GM10266 (cell line): ENCODE measurements around the gene SMIM44.

Experiments
- DNase-seq: peaks from one replicate; pipeline ENCODE4 v3.0.0; 2012; ENCODE audit errors: extremely low spot score
- TF ChIP-seq, protein P1 (sequence below): IDR thresholded peaks from 2 replicates; pipeline ENCODE4 v1.5.1; 2012; ENCODE audit warnings: mild to moderate bottlenecking, low read depth; ENCODE audit not compliant: control insufficient read depth, insufficient read depth; ENCODE audit errors: missing control alignments

The SMIM44 gene

GRCh38 chr19:3467437-3468198 is 15.6 kb downstream of the SMIM44 start:
- TF ChIP-seq, protein P1, sequence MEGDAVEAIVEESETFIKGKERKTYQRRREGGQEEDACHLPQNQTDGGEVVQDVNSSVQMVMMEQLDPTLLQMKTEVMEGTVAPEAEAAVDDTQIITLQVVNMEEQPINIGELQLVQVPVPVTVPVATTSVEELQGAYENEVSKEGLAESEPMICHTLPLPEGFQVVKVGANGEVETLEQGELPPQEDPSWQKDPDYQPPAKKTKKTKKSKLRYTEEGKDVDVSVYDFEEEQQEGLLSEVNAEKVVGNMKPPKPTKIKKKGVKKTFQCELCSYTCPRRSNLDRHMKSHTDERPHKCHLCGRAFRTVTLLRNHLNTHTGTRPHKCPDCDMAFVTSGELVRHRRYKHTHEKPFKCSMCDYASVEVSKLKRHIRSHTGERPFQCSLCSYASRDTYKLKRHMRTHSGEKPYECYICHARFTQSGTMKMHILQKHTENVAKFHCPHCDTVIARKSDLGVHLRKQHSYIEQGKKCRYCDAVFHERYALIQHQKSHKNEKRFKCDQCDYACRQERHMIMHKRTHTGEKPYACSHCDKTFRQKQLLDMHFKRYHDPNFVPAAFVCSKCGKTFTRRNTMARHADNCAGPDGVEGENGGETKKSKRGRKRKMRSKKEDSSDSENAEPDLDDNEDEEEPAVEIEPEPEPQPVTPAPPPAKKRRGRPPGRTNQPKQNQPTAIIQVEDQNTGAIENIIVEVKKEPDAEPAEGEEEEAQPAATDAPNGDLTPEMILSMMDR = no peak
- no peak for DNase-seq

DNA sequence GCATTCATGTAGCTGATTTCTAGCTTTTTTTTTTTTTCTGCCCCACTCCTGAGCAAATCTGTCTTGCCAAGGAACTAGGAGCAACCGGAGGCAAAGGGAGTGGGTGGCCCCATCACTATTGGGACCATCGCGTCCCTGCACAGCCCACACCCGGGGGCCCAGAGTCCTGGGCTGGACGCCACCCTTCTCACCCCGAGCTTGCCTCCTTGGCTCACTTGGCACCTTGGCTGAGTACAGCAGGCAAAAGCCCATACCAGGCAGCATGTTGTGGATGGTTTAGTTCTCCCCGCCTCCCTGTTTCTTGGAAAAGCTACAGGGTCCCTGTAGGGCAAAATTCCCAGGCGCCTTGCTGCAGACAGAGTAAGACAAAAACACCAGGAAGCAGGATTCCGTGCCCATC is 16.6 kb downstream of the SMIM44 start:
- DNase-seq = no peak
- TF ChIP-seq, protein P1 = no peak

DNA sequence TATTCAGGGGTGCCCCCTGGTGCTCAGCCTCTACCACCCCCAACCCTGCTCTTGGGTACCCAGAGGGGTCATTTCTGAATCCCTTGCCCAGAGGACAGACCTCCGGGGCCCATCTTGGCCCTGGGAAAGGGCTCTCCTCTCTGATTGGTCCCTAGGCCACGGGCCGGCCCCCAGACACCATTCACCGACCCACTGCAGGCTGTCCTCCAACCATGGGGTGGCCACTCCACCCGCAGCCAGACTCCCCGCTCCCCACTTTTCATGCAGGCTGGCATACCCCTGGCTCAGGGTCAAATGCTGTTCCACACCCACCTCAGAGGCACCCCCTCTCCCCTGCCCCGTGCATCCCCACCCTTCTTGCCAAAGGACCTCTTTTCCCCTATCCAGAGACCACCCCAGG is 17.7 kb downstream of the SMIM44 start:
- TF ChIP-seq, protein P1 = no peak
- DNase-seq = no peak

DNA sequence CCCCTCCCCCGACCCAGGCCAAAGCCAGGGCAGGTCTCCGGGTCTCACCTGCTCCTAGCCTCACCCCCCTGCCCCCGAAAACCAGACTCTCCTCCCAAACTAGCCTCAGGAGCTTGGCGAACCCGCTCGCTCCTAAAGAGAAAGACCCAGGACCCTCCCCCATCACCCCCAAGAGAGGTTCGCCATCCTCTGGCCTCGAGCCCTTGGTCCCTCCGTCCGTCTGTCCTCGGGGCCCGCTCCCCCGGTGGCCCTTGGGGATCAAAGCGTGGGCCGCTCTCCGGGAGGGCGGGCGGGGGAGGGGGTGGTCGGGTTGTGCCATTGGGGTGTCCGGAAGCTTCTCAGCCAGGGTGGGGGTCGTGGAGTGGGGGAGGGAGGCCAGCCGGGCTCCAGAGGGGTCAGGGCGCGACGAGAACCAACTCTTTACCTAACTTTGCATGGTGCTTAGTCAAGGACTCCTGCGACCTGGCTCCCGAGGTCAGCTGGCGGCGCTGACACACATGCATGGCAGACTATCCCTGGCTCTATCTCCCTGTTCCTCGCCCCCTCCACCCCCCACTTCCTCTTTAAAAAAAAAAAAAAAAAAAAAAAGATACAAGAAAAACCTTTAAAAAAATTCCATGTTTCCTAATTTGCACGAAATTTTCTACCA is 18.5 kb downstream of the SMIM44 start:
- no peak for DNase-seq
- TF ChIP-seq, protein P1 = no peak

GRCh38 chr19:3463714-3464586 is 19.3 kb downstream of the SMIM44 start:
- TF ChIP-seq, protein P1 = no peak
- DNase-seq = no peak

GRCh38 chr19:3462991-3463713 is 20.1 kb downstream of the SMIM44 start:
- TF ChIP-seq, protein P1 = no peak
- DNase-seq = no peak
